Measurements from ENCODE around the gene MLH1. TPM values are rescaled to one million over a fixed set of nuclear protein-coding genes. Genes with fewer than 3 reads are reported as not detected.

The MLH1 gene
- total and polyA plus RNA-seq, 2 experiments from 2014 or later, result 28.1 to 37.7 TPM

DNA sequence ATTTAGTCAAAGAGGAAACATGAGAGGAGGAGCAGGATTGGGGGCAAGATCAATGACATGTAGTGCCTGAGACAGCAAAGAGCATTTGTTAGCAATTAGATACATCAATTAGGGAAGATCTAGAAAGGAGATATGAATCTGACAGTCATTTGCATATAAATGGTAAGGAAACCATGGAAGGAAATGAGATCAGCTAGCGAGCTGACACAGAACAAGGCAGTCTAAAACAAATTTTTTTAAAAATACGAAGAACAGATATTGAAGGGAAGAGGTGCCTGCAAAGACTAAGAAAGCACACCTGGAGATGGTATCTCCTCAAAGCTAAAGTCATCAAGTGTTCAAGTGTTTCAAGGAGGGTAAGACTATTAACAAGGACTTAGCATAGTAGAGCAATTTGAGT is 5.0 kb upstream of the MLH1 start:
- WGBS (ENCODE audit: low lambda C conversion rate, missing lambda C conversion rate), result 83% methylated on average over 2 of the region's 2 CpGs
- peaks cover 27% of the 10 kb centered on the region for H3K4me1 ChIP-seq (ENCODE audit: insufficient read depth)
- H3K9me3 ChIP-seq (ENCODE audit: low read depth), result no peaks in the 10 kb centered on the region
- no peak overlapping the region for H2AFZ ChIP-seq
- no peak overlapping the region for H3K4me3 ChIP-seq
- H3K27me3 ChIP-seq, result no peaks in the 10 kb centered on the region
- peaks cover 44% of the 10 kb centered on the region for H3K79me2 ChIP-seq
- H3K27ac ChIP-seq, result no peak overlapping the region
- TF ChIP-seq EZH2phosphoT487 (IDR thresholded peaks at IDR 0.05; ENCODE audit: low read depth, severe bottlenecking, unreplicated experiment) (no peak), CTCF (IDR thresholded peaks at IDR 0.05; ENCODE audit: poor library complexity) (no peak), EZH2 (IDR thresholded peaks at IDR 0.05; ENCODE audit: borderline replicate concordance) (no peak)
- DNase-seq (ENCODE audit: low spot score), result no peak
- H3K4me2 ChIP-seq, result peak overlapping the region; percentile 87
- H4K20me1 ChIP-seq (ENCODE audit: insufficient read depth, poor library complexity, severe bottlenecking), result peaks cover 39% of the 10 kb centered on the region
- H3K36me3 ChIP-seq (replicated peaks; ENCODE audit: insufficient read depth, low read depth), result peaks cover 3% of the 10 kb centered on the region
- H3K9me2 ChIP-seq (replicated peaks; ENCODE audit: insufficient read depth), result no peaks in the 10 kb centered on the region

DNA sequence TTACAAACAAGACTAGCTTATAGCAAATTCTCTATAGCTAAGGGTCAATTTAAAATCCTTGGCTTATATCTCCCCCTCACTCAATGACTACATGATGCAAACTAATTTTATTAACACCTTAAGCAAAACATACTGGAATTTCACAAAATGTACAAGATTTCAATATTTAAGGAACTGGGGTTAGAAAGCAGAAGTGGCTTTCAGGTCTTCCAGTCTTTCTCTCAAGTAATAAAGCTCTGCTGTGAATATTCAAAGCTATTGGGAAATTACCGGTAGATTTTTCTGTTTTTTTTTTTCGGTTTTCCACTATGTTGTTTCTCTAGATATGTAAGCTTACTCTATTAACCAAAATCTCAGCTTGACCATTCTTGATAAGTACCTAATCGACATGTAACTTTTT is 4.3 kb upstream of the MLH1 start:
- Histone ChIP-seq H3K27ac (no peak overlapping the region), H3K79me2 (peaks cover 44% of the 10 kb centered on the region), H3K36me3 (replicated peaks; ENCODE audit: insufficient read depth, low read depth) (no peaks in the 10 kb centered on the region), H3K27me3 (no peaks in the 10 kb centered on the region), H3K4me1 (ENCODE audit: insufficient read depth) (peaks cover 27% of the 10 kb centered on the region), H3K9me3 (ENCODE audit: low read depth) (no peaks in the 10 kb centered on the region), H4K20me1 (ENCODE audit: insufficient read depth, poor library complexity, severe bottlenecking) (peaks cover 39% of the 10 kb centered on the region), H2AFZ (no peak overlapping the region), H3K4me3 (no peak overlapping the region), H3K9me2 (replicated peaks; ENCODE audit: insufficient read depth) (no peaks in the 10 kb centered on the region), H3K4me2 (peak overlapping the region; percentile 87)
- WGBS (ENCODE audit: low lambda C conversion rate, missing lambda C conversion rate), result 94% methylated on average over 3 of the region's 3 CpGs
- TF ChIP-seq CTCF (IDR thresholded peaks at IDR 0.05; ENCODE audit: poor library complexity) (no peak), EZH2 (IDR thresholded peaks at IDR 0.05; ENCODE audit: borderline replicate concordance) (no peak), EZH2phosphoT487 (IDR thresholded peaks at IDR 0.05; ENCODE audit: low read depth, severe bottlenecking, unreplicated experiment) (no peak)
- no peak for DNase-seq (ENCODE audit: low spot score)

DNA sequence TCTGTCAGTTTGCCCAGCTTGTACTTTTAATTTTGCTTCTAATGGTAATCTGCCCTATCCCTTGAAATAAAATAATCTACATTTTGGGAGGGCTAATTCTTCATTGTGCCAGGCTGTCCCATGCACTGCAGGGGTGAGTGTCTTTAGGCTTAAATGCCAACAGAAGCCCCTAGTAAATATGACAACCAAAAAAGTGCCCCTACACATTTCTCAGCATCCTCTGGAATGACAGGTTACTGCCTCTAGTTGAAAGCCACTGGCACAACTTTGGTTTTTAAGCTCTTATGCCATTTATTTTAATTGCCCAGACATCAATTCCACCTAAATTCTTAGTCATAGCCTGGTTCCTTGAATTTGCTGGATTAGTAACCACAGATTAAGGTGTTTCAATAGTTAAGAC is 3.8 kb upstream of the MLH1 start:
- no peak overlapping the region for H2AFZ ChIP-seq
- H4K20me1 ChIP-seq (ENCODE audit: insufficient read depth, poor library complexity, severe bottlenecking), result peaks cover 39% of the 10 kb centered on the region
- peaks cover 48% of the 10 kb centered on the region for H3K79me2 ChIP-seq
- no peaks in the 10 kb centered on the region for H3K9me2 ChIP-seq (replicated peaks; ENCODE audit: insufficient read depth)
- H3K9me3 ChIP-seq (ENCODE audit: low read depth), result no peaks in the 10 kb centered on the region
- TF ChIP-seq EZH2phosphoT487 (IDR thresholded peaks at IDR 0.05; ENCODE audit: low read depth, severe bottlenecking, unreplicated experiment) (no peak), EZH2 (IDR thresholded peaks at IDR 0.05; ENCODE audit: borderline replicate concordance) (no peak), CTCF (IDR thresholded peaks at IDR 0.05; ENCODE audit: poor library complexity) (no peak)
- no peaks in the 10 kb centered on the region for H3K27me3 ChIP-seq
- H3K4me1 ChIP-seq (ENCODE audit: insufficient read depth), result peaks cover 27% of the 10 kb centered on the region
- H3K4me2 ChIP-seq, result peak overlapping the region; percentile 87
- peak overlapping the region; percentile 14 for H3K4me3 ChIP-seq
- H3K27ac ChIP-seq, result no peak overlapping the region
- no peaks in the 10 kb centered on the region for H3K36me3 ChIP-seq (replicated peaks; ENCODE audit: insufficient read depth, low read depth)
- DNase-seq (ENCODE audit: low spot score), result no peak

- no peak overlapping the region for H2AFZ ChIP-seq
- peaks cover 39% of the 10 kb centered on the region for H4K20me1 ChIP-seq (ENCODE audit: insufficient read depth, poor library complexity, severe bottlenecking)
- no peaks in the 10 kb centered on the region for H3K9me3 ChIP-seq (ENCODE audit: low read depth)
- peak overlapping the region; percentile 87 for H3K4me2 ChIP-seq
- peak overlapping the region; percentile 14 for H3K4me3 ChIP-seq
- H3K4me1 ChIP-seq (ENCODE audit: insufficient read depth), result peaks cover 27% of the 10 kb centered on the region
- no peak for DNase-seq (ENCODE audit: low spot score)
- 85% methylated on average over 3 of the region's 3 CpGs for WGBS (ENCODE audit: low lambda C conversion rate, missing lambda C conversion rate)
- H3K36me3 ChIP-seq (replicated peaks; ENCODE audit: insufficient read depth, low read depth), result no peaks in the 10 kb centered on the region
- H3K27me3 ChIP-seq, result no peaks in the 10 kb centered on the region
- H3K27ac ChIP-seq, result peak overlapping the region; percentile 94
- peaks cover 61% of the 10 kb centered on the region for H3K79me2 ChIP-seq
- H3K9me2 ChIP-seq (replicated peaks; ENCODE audit: insufficient read depth), result no peaks in the 10 kb centered on the region
- TF ChIP-seq EZH2 (IDR thresholded peaks at IDR 0.05; ENCODE audit: borderline replicate concordance), result no peak
- no peak for TF ChIP-seq CTCF (IDR thresholded peaks at IDR 0.05; ENCODE audit: poor library complexity)
- no peak for TF ChIP-seq EZH2phosphoT487 (IDR thresholded peaks at IDR 0.05; ENCODE audit: low read depth, severe bottlenecking, unreplicated experiment)
Observed at GRCh38 chr3:36991147-36991546, 2.2 kb upstream of the MLH1 start.

Data from hepatocyte (in vitro differentiated cells).